GM12878 (cell line): ENCODE results near the gene OGDHL. TPM values are rescaled to one million over a fixed set of nuclear protein-coding genes. Genes with fewer than 3 reads are reported as not detected.

Source experiments
- ATAC-seq: fragments of 200-7000 bp; cut with Tn5 transposase; 3 replicates; pipeline ENCODE4 v1.9.1; 2020; ENCODE audit warnings: mild to moderate bottlenecking, moderate library complexity
- BruUV-seq: library from RNA; stranded (reverse); fragments of 400-500 nt; replicated peaks from 2 replicates; lab custom pipeline; 2021; lab: Mats Ljungman, UMichigan
- CTCF ChIA-PET: fragments of 300-600 bp; sonication (Branson Sonifier 250); formaldehyde crosslinking; extraction: SDS; loops from one replicate; lab custom pipeline; 2021; ENCODE audit warnings: inconsistent platforms; lab: Yijun Ruan, JAX
- POLR2A ChIA-PET: fragments of 350-600 bp; formaldehyde crosslinking; extraction: SDS; loops from one replicate; lab custom pipeline; 2021; ENCODE audit warnings: inconsistent platforms; lab: Charles Lee
- RAD21 ChIA-PET: fragments of 300-600 bp; sonication (Branson Sonifier 250); formaldehyde crosslinking; loops from one replicate; lab custom pipeline; 2023; ENCODE audit warnings: antibody characterized with exemption; ENCODE audit not compliant: unreplicated experiment; lab: Charles Lee
- SMC1A ChIA-PET: fragments of 300-600 bp; sonication (Branson Sonifier 250); formaldehyde crosslinking; loops from one replicate; lab custom pipeline; 2023; ENCODE audit not compliant: unreplicated experiment, uncharacterized antibody; lab: Charles Lee
- DNase-seq: peaks from one replicate; pipeline ENCODE4 v3.0.0-alpha.2; 2011; ENCODE audit warnings: low read depth, low spot score
- FAIRE-seq: peaks from 3 replicates; lab custom pipeline; 2011; peaks lifted over from hg19 to GRCh38; lab: Jason Lieb, UNC
- H2AFZ ChIP-seq: 2 replicates; pipeline ENCODE4 v1.6.0; 2011; ENCODE audit warnings: low read depth, low read length, control low read depth; ENCODE audit not compliant: control insufficient read depth
- H3K27ac ChIP-seq: 2 replicates; pipeline ENCODE4 v1.5.1; 2011; ENCODE audit warnings: control low read depth; ENCODE audit not compliant: control insufficient read depth, insufficient read depth
- H3K27me3 ChIP-seq, 2 experiments: replicated peaks in 1 of 2; 2 replicates each; pipeline versions ENCODE4 v1.6.0 to v1.6.1; 2011; ENCODE audit warnings: low read length in 1 of 2; ENCODE audit not compliant: control insufficient read depth in 2 of 2, insufficient read depth in 2 of 2
- H3K36me3 ChIP-seq, 2 experiments: 2 replicates each; pipeline ENCODE4 v1.5.1; 2011; ENCODE audit warnings: low read length in 1 of 2; ENCODE audit not compliant: control insufficient read depth in 2 of 2, insufficient read depth in 2 of 2
- H3K4me1 ChIP-seq: 2 replicates; pipeline ENCODE4 v1.6.1; 2011; ENCODE audit warnings: mild to moderate bottlenecking, low read length, moderate library complexity, mixed read lengths; ENCODE audit not compliant: control insufficient read depth, insufficient read depth
- H3K4me2 ChIP-seq: 2 replicates; pipeline ENCODE4 v1.6.0; 2011; ENCODE audit warnings: control low read depth; ENCODE audit not compliant: control insufficient read depth, insufficient read depth
- H3K4me3 ChIP-seq: fragments of 200-600 bp; sonication (generic); 2 replicates; pipeline ENCODE4 v1.5.1; 2016
- H3K79me2 ChIP-seq: 2 replicates; pipeline ENCODE4 v1.6.0; 2011; ENCODE audit warnings: low read length; ENCODE audit not compliant: control insufficient read depth, insufficient read depth
- H3K9ac ChIP-seq: 2 replicates; pipeline ENCODE4 v1.8.0; 2011; ENCODE audit warnings: low read length, control low read depth, mixed read lengths; ENCODE audit not compliant: control insufficient read depth, insufficient read depth
- H3K9me3 ChIP-seq: replicated peaks from 3 replicates; pipeline ENCODE4 v1.5.1; 2011; ENCODE audit warnings: mild to moderate bottlenecking, low read length; ENCODE audit not compliant: control insufficient read depth, insufficient read depth
- H4K20me1 ChIP-seq: 2 replicates; pipeline ENCODE4 v1.6.0; 2011; ENCODE audit not compliant: control insufficient read depth, insufficient read depth
- ATF7 ChIP-seq: fragments of 450-650 bp; IDR thresholded peaks from 2 replicates; pipeline ENCODE4 v1.6.1; 2016; ENCODE audit warnings: low read depth, mild to moderate bottlenecking
- BACH1 ChIP-seq: fragments of 450-650 bp; IDR thresholded peaks from 2 replicates; pipeline ENCODE4 v1.6.1; 2017; ENCODE audit warnings: mild to moderate bottlenecking, borderline replicate concordance
- BMI1 ChIP-seq: fragments of 450-650 bp; IDR thresholded peaks from 2 replicates; pipeline ENCODE4 v1.6.1; 2016; ENCODE audit warnings: mild to moderate bottlenecking, moderate library complexity, borderline replicate concordance
- BRCA1 ChIP-seq: IDR thresholded peaks from 2 replicates; pipeline ENCODE4 v1.6.1; 2011; ENCODE audit warnings: low read depth, low read length, improper control_type of control experiment
- FOS ChIP-seq: IDR thresholded peaks from 3 replicates; pipeline ENCODE4 v1.6.1; 2011; ENCODE audit warnings: borderline replicate concordance; ENCODE audit not compliant: insufficient read length; ENCODE audit errors: extremely low read depth
- HDGF ChIP-seq: fragments of 450-650 bp; IDR thresholded peaks from 2 replicates; pipeline ENCODE4 v1.6.1; 2016; ENCODE audit warnings: antibody characterized with exemption
- JUND ChIP-seq: IDR thresholded peaks from 2 replicates; pipeline ENCODE4 v1.6.1; 2012; ENCODE audit warnings: low read depth, mild to moderate bottlenecking, low read length, improper control_type of control experiment, moderate library complexity
- PML ChIP-seq: IDR thresholded peaks from 2 replicates; pipeline ENCODE4 v1.6.1; 2012; ENCODE audit warnings: low read length, inconsistent platforms
- POLR2AphosphoS5 ChIP-seq: IDR thresholded peaks from 2 replicates; pipeline ENCODE4 v1.6.1; 2011; ENCODE audit warnings: mild to moderate bottlenecking, low read length, inconsistent platforms
- SIX5 ChIP-seq: IDR thresholded peaks from 2 replicates; pipeline ENCODE4 v1.6.1; 2011; ENCODE audit warnings: mild to moderate bottlenecking, low read depth, low read length, moderate library complexity; ENCODE audit not compliant: severe bottlenecking
- SUPT20H ChIP-seq: IDR thresholded peaks from 2 replicates; pipeline ENCODE4 v1.6.1; 2011; ENCODE audit warnings: low read depth, mild to moderate bottlenecking, low read length, moderate library complexity, borderline replicate concordance; ENCODE audit not compliant: control insufficient read depth
- WGBS: methylation state at CpG from one replicate; pipeline ENCODE4 v1.1.6; 2016; ENCODE audit warnings: low lambda C conversion rate; ENCODE audit not compliant: insufficient replicate concordance, insufficient coverage; ENCODE audit errors: missing lambda C conversion rate; 5-methylcytosine and 5-hydroxymethylcytosine counted together
- in situ Hi-C: fragments of 300-500 bp; cut with MboI; formaldehyde crosslinking; loops from 9 replicates; pipeline ENCODE4 v1.14.3; 2018; ENCODE audit warnings: mixed read lengths
- intact Hi-C: fragments of 100-400 bp; cut with micrococcal nuclease; formaldehyde crosslinking; loops from one replicate; pipeline ENCODE4 v1.14.2; 2022; ENCODE audit not compliant: unreplicated experiment
- polyA plus RNA-seq, 11 experiments: library from polyadenylated mRNA; depleted of rRNA in 4 of 11; unstranded in 6 of 11; stranded (reverse) in 5 of 11; fragments of >200 nt; fragmentation: Nextera tagmentation in 4 of 11; fragmentation: Illumina TruSeq in 1 of 11; extraction: Ambion mirVana in 4 of 11; extraction: Trizol in 1 of 11; gene quantifications; 1 replicate in 1 of 11; 2 replicates in 10 of 11; pipeline versions ENCODE4 v1.2.1 to v1.2.3, GENCODE V29; 2011 to 2016; ENCODE audit warnings: inconsistent platforms in 2 of 11, missing spikeins in 2 of 11, low read depth in 1 of 11
- total RNA-seq, 4 experiments: library from RNA; depleted of rRNA in 3 of 4; stranded (reverse); fragments of >200 nt in 3 of 4; fragmentation: Illumina TruSeq in 1 of 4; extraction: Trizol in 1 of 4; gene quantifications; 2 replicates each; pipeline versions ENCODE4 v1.2.1 to v1.2.3, GENCODE V29; 2013 to 2021
- TF ChIP-seq, protein P1 (sequence below): IDR thresholded peaks from 2 replicates; pipeline ENCODE4 v1.6.1; 2011; ENCODE audit warnings: low read depth, low read length, improper control_type of control experiment, borderline replicate concordance
- TF ChIP-seq, protein P2 (sequence below): fragments of 450-650 bp; IDR thresholded peaks from 2 replicates; pipeline ENCODE4 v1.6.1; 2016; ENCODE audit warnings: mild to moderate bottlenecking, moderate library complexity, borderline replicate concordance
- TF ChIP-seq, protein P3 (sequence below): fragments of 150-350 bp; IDR thresholded peaks from 2 replicates; pipeline ENCODE4 v1.6.1; 2016; ENCODE audit warnings: low read depth, low read length
- TF ChIP-seq, protein P4 (sequence below): fragments of 450-650 bp; IDR thresholded peaks from 2 replicates; pipeline ENCODE4 v1.6.1; 2018; ENCODE audit warnings: borderline replicate concordance, mild to moderate bottlenecking; ENCODE audit not compliant: partially characterized antibody

The OGDHL gene
- total and polyA plus RNA-seq, 10 of the 15 experiments (the other 5 are each of a cell fraction or from before 2014, with no cell fraction given): 0.02 to 13.3 (median 0.34) TPM

DNA sequence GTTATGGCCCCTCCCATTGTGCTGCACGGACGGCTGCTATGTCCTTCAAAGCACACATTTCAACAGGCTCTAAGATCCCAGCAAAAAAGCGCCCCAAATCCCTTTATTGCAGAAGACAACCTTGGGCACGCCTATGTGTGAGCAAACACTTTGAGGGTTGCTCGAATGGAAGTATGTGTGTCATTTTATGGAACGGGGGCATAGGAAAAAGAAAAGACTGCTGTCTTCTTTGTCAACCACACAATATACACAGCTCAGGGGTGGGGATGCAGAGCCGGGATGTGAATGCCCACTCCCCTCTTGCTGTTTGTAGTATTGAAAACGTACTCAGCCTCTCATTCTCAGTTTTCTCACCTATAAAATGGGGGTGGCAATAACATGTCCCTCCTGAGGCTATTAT lies 50.6 kb downstream of the OGDHL start:
- no TSS peak for BruUV-seq
- H3K27ac ChIP-seq: no peak overlapping the region
- H3K4me1 ChIP-seq: no peaks in the 10 kb centered on the region
- no peaks in the 10 kb centered on the region for H3K36me3 ChIP-seq
- TF ChIP-seq, protein P1, sequence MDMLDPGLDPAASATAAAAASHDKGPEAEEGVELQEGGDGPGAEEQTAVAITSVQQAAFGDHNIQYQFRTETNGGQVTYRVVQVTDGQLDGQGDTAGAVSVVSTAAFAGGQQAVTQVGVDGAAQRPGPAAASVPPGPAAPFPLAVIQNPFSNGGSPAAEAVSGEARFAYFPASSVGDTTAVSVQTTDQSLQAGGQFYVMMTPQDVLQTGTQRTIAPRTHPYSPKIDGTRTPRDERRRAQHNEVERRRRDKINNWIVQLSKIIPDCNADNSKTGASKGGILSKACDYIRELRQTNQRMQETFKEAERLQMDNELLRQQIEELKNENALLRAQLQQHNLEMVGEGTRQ: no peak
- TF ChIP-seq HDGF: no peak
- TF ChIP-seq BMI1: no peak
- TF ChIP-seq JUND: no peak
- no peak for TF ChIP-seq PML
- no peak for TF ChIP-seq BRCA1
- no peak for TF ChIP-seq SIX5
- no peak for TF ChIP-seq POLR2AphosphoS5
- TF ChIP-seq, protein P2, sequence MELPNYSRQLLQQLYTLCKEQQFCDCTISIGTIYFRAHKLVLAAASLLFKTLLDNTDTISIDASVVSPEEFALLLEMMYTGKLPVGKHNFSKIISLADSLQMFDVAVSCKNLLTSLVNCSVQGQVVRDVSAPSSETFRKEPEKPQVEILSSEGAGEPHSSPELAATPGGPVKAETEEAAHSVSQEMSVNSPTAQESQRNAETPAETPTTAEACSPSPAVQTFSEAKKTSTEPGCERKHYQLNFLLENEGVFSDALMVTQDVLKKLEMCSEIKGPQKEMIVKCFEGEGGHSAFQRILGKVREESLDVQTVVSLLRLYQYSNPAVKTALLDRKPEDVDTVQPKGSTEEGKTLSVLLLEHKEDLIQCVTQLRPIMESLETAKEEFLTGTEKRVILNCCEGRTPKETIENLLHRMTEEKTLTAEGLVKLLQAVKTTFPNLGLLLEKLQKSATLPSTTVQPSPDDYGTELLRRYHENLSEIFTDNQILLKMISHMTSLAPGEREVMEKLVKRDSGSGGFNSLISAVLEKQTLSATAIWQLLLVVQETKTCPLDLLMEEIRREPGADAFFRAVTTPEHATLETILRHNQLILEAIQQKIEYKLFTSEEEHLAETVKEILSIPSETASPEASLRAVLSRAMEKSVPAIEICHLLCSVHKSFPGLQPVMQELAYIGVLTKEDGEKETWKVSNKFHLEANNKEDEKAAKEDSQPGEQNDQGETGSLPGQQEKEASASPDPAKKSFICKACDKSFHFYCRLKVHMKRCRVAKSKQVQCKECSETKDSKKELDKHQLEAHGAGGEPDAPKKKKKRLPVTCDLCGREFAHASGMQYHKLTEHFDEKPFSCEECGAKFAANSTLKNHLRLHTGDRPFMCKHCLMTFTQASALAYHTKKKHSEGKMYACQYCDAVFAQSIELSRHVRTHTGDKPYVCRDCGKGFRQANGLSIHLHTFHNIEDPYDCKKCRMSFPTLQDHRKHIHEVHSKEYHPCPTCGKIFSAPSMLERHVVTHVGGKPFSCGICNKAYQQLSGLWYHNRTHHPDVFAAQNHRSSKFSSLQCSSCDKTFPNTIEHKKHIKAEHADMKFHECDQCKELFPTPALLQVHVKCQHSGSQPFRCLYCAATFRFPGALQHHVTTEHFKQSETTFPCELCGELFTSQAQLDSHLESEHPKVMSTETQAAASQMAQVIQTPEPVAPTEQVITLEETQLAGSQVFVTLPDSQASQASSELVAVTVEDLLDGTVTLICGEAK: no peak
- no peak for TF ChIP-seq ATF7
- no peak for TF ChIP-seq BACH1
- no peak for TF ChIP-seq FOS
- TF ChIP-seq, protein P3, sequence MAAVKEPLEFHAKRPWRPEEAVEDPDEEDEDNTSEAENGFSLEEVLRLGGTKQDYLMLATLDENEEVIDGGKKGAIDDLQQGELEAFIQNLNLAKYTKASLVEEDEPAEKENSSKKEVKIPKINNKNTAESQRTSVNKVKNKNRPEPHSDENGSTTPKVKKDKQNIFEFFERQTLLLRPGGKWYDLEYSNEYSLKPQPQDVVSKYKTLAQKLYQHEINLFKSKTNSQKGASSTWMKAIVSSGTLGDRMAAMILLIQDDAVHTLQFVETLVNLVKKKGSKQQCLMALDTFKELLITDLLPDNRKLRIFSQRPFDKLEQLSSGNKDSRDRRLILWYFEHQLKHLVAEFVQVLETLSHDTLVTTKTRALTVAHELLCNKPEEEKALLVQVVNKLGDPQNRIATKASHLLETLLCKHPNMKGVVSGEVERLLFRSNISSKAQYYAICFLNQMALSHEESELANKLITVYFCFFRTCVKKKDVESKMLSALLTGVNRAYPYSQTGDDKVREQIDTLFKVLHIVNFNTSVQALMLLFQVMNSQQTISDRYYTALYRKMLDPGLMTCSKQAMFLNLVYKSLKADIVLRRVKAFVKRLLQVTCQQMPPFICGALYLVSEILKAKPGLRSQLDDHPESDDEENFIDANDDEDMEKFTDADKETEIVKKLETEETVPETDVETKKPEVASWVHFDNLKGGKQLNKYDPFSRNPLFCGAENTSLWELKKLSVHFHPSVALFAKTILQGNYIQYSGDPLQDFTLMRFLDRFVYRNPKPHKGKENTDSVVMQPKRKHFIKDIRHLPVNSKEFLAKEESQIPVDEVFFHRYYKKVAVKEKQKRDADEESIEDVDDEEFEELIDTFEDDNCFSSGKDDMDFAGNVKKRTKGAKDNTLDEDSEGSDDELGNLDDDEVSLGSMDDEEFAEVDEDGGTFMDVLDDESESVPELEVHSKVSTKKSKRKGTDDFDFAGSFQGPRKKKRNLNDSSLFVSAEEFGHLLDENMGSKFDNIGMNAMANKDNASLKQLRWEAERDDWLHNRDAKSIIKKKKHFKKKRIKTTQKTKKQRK: no peak
- TF ChIP-seq, protein P4, sequence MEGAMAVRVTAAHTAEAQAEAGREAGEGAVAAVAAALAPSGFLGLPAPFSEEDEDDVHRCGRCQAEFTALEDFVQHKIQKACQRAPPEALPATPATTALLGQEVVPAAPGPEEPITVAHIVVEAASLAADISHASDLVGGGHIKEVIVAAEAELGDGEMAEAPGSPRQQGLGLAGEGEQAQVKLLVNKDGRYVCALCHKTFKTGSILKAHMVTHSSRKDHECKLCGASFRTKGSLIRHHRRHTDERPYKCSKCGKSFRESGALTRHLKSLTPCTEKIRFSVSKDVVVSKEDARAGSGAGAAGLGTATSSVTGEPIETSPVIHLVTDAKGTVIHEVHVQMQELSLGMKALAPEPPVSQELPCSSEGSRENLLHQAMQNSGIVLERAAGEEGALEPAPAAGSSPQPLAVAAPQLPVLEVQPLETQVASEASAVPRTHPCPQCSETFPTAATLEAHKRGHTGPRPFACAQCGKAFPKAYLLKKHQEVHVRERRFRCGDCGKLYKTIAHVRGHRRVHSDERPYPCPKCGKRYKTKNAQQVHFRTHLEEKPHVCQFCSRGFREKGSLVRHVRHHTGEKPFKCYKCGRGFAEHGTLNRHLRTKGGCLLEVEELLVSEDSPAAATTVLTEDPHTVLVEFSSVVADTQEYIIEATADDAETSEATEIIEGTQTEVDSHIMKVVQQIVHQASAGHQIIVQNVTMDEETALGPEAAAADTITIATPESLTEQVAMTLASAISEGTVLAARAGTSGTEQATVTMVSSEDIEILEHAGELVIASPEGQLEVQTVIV: no peak
- no peak for TF ChIP-seq SUPT20H
- ChIA-PET RAD21 (no interaction called here), SMC1A (no interaction called here), POLR2A (no interaction called here), CTCF (no interaction called here)
- in situ Hi-C loops (no loop called here), intact Hi-C loops (no loop called here)
- 2% methylated on average over 8 of the region's 8 CpGs for WGBS
- H3K27me3 ChIP-seq: no peaks in the 10 kb centered on the region
- FAIRE-seq (no peak), ATAC-seq (no peak), DNase-seq (no peak)
- no peak overlapping the region for H3K4me2 ChIP-seq
- no peaks in the 10 kb centered on the region for H3K9me3 ChIP-seq
- no peaks in the 10 kb centered on the region for H4K20me1 ChIP-seq
- no peak overlapping the region for H2AFZ ChIP-seq
- no peaks in the 10 kb centered on the region for H3K79me2 ChIP-seq
- no peak overlapping the region for H3K9ac ChIP-seq
- H3K4me3 ChIP-seq: no peak overlapping the region
